Measurements from ENCODE around the gene GABBR2.
"Not testable (repeated sequence)": the region's sequence is repeated elsewhere in the genome, so short reads cannot be mapped to it uniquely, and the experiment has no call there.

Gene GABBR2

GRCh38 chr9:98684816-98685215 is 23.9 kb downstream of the GABBR2 start:
- not testable (repeated sequence) for DNase-seq

- DNase-seq: peak in 1 of 2 experiments; percentile 2
Observed at GRCh38 chr9:98678244-98678842, 30.4 kb downstream of the GABBR2 start.

- DNase-seq: no peak
Observed at GRCh38 chr9:98673681-98674080, 35.1 kb downstream of the GABBR2 start.

- no peak for DNase-seq
Observed at GRCh38 chr9:98667005-98667640, 41.6 kb downstream of the GABBR2 start.

- DNase-seq: peak; percentile 30 to 80
Observed at GRCh38 chr9:98665501-98665900, 43.2 kb downstream of the GABBR2 start.

GRCh38 chr9:98660541-98660940 is 48.2 kb downstream of the GABBR2 start:
- DNase-seq: no peak

GRCh38 chr9:98658951-98659351 is 49.8 kb downstream of the GABBR2 start:
- DNase-seq: no peak

- DNase-seq: no peak
Observed at GRCh38 chr9:98657897-98658296, 50.8 kb downstream of the GABBR2 start.

- DNase-seq: peak in 1 of 2 experiments; percentile 31
Observed at GRCh38 chr9:98656511-98656910, 52.2 kb downstream of the GABBR2 start.

GRCh38 chr9:98655428-98655827 is 53.3 kb downstream of the GABBR2 start:
- not testable (repeated sequence) for DNase-seq

GRCh38 chr9:98654247-98654646 is 54.5 kb downstream of the GABBR2 start:
- no peak for DNase-seq

- DNase-seq: no peak
Observed at GRCh38 chr9:98652741-98653140, 56.0 kb downstream of the GABBR2 start.

GRCh38 chr9:98652302-98652701 is 56.4 kb downstream of the GABBR2 start:
- DNase-seq: no peak

GRCh38 chr9:98647236-98647635 is 61.5 kb downstream of the GABBR2 start:
- DNase-seq: peak in 1 of 2 experiments; percentile 16

- no peak for DNase-seq
Observed at GRCh38 chr9:98644011-98644410, 64.7 kb downstream of the GABBR2 start.

- no peak for DNase-seq
Observed at GRCh38 chr9:98642661-98643312, 65.9 kb downstream of the GABBR2 start.

- DNase-seq: no peak
Observed at GRCh38 chr9:98641695-98642094, 67.0 kb downstream of the GABBR2 start.

- no peak for DNase-seq
Observed at GRCh38 chr9:98640394-98640793, 68.3 kb downstream of the GABBR2 start.

- no peak for DNase-seq
Observed at GRCh38 chr9:98639133-98639532, 69.6 kb downstream of the GABBR2 start.

GRCh38 chr9:98637381-98637780 is 71.4 kb downstream of the GABBR2 start:
- no peak for DNase-seq

GRCh38 chr9:98635374-98635773 is 73.4 kb downstream of the GABBR2 start:
- DNase-seq: no peak

- DNase-seq: no peak
Observed at GRCh38 chr9:98634685-98635336, 73.9 kb downstream of the GABBR2 start.

- no peak for DNase-seq
Observed at GRCh38 chr9:98632839-98633238, 75.9 kb downstream of the GABBR2 start.

GRCh38 chr9:98627296-98627695 is 81.4 kb downstream of the GABBR2 start:
- DNase-seq: no peak

Data from cerebellar nuclear complex (tissue), 1 donor.